ENCODE measurements around the gene OSBPL3. TPM values are rescaled to one million over a fixed set of nuclear protein-coding genes. Genes with fewer than 3 reads are reported as not detected.

The OSBPL3 gene
- polyA plus RNA-seq, 1 donor (not counting 4 experiments of a cell fraction or from before 2014, with no cell fraction given): 34.0 TPM

DNA sequence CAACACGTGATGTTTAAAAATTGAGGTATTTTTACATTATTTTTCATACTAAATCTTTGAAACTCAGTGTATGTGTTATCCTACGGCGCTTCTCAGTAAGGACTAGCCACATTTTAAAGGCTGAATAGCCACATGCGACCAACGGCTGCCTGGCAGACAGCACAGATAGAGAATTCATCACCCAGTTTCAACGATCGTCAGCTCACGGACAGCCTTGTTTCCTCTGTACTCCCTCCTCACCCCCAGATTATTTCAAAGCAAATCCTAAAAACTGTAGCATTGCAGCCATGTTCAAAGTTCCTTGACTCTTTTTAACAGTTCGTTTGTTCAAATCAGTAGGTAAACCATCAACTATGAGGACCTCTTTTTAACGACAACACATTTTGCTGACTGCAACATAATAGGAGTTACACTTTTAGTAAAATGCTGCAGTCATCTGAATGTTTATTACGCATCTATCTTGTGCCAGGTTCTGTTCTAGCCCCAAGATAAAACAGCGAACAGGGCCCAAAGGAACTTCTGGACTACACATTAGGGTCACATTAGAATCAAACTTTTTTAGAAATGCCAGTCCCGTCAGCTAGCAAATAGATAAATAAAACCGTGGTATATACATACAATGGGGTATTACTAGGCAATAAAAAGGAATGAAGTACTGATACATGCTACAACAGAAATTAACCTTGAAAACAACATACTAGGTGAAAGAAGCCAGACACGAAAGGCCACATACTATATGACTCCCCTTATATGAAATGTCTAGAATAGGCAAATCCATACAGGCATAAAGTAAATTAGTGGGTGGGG is 5.7 kb downstream of the OSBPL3 start:
- TF ChIP-seq, protein P1, sequence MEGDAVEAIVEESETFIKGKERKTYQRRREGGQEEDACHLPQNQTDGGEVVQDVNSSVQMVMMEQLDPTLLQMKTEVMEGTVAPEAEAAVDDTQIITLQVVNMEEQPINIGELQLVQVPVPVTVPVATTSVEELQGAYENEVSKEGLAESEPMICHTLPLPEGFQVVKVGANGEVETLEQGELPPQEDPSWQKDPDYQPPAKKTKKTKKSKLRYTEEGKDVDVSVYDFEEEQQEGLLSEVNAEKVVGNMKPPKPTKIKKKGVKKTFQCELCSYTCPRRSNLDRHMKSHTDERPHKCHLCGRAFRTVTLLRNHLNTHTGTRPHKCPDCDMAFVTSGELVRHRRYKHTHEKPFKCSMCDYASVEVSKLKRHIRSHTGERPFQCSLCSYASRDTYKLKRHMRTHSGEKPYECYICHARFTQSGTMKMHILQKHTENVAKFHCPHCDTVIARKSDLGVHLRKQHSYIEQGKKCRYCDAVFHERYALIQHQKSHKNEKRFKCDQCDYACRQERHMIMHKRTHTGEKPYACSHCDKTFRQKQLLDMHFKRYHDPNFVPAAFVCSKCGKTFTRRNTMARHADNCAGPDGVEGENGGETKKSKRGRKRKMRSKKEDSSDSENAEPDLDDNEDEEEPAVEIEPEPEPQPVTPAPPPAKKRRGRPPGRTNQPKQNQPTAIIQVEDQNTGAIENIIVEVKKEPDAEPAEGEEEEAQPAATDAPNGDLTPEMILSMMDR (optimal IDR thresholded peaks at IDR 0.05 in 1 of 3, IDR thresholded peaks at IDR 0.05 in 1 of 3, conservative IDR thresholded peaks at IDR 0.05 in 1 of 3; ENCODE audit: extremely low read depth in 1 of 3, insufficient read depth in 2 of 3, low read length in 3 of 3): no peak
- no peak for TF ChIP-seq EZH2 (IDR thresholded peaks at IDR 0.05; ENCODE audit: low read length)
- Histone ChIP-seq H3K4me3 (ENCODE audit: control insufficient read depth in 2 of 3, extremely low read depth in 1 of 3, insufficient read depth in 2 of 3, low read depth in 1 of 3, low read length in 3 of 3) (no peak overlapping the region), H3K36me3 (ENCODE audit: control insufficient read depth in 2 of 2, extremely low read depth in 1 of 2, insufficient read depth in 2 of 2, low read length in 2 of 2) (no peaks in the 10 kb centered on the region), H3K79me2 (ENCODE audit: control insufficient read depth, insufficient read depth, low read length) (peaks cover 85% of the 10 kb centered on the region), H3K4me2 (ENCODE audit: control insufficient read depth, extremely low read depth, insufficient read depth, low read depth, low read length) (no peak overlapping the region), H3K9ac (ENCODE audit: control insufficient read depth, extremely low read depth, insufficient read depth, low read length) (no peak overlapping the region), H3K27me3 (ENCODE audit: control insufficient read depth, extremely low read depth, insufficient read depth, low read length) (no peaks in the 10 kb centered on the region), H3K9me3 (ENCODE audit: control insufficient read depth, low read depth, low read length) (no peaks in the 10 kb centered on the region), H3K4me1 (ENCODE audit: control insufficient read depth, extremely low read depth, insufficient read depth, low read length) (peaks cover 71% of the 10 kb centered on the region), H2AFZ (ENCODE audit: control insufficient read depth, low read length) (no peak overlapping the region), H3K9me1 (ENCODE audit: control insufficient read depth, extremely low read depth, insufficient read depth, low read length) (peaks cover 2% of the 10 kb centered on the region), H3K27ac (ENCODE audit: control insufficient read depth, insufficient read depth, low read length) (no peak overlapping the region), H4K20me1 (ENCODE audit: control insufficient read depth, extremely low read depth, insufficient read depth, low read length) (no peaks in the 10 kb centered on the region)
- FAIRE-seq: no peak
- no peak for DNase-seq (ENCODE audit: low read depth, low spot score)
- dilution Hi-C loops (cut with MboI; ENCODE audit: extremely low pct_ligation_motif_present, low sequenced_read_pairs): no loop called here

DNA sequence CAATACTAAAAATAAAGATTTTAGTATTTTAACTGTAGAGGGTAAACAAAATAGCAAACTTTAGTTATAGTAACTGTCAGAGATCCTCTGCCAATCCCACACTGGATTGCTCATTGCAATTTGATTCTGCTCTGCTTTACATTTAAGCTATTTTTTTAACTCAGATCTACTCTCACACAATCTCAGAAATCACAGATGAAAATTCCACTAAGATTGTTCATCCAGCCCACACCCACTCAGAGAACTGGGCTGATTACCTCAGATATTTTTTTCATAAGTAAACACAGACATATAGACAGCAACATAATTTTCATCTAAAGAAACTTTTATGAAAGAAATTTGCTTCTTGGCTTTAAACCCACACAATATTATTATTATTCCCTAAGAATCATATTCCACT is 7.0 kb downstream of the OSBPL3 start:
- FAIRE-seq: no peak

More for the DNA sequence above, 7.0 kb downstream of the OSBPL3 start:
- H3K9ac ChIP-seq (ENCODE audit: control insufficient read depth, extremely low read depth, insufficient read depth, low read length): peak overlapping the region; percentile 29
- dilution Hi-C loops (cut with MboI; ENCODE audit: extremely low pct_ligation_motif_present, low sequenced_read_pairs): no loop called here
- peaks cover 85% of the 10 kb centered on the region for H3K79me2 ChIP-seq (ENCODE audit: control insufficient read depth, insufficient read depth, low read length)
- no peaks in the 10 kb centered on the region for H3K9me3 ChIP-seq (ENCODE audit: control insufficient read depth, low read depth, low read length)
- peak overlapping the region; percentile 44 for H3K27ac ChIP-seq (ENCODE audit: control insufficient read depth, insufficient read depth, low read length)
- no peak for DNase-seq (ENCODE audit: low read depth, low spot score)
- peaks cover 74% of the 10 kb centered on the region for H3K4me1 ChIP-seq (ENCODE audit: control insufficient read depth, extremely low read depth, insufficient read depth, low read length)
- no peaks in the 10 kb centered on the region for H4K20me1 ChIP-seq (ENCODE audit: control insufficient read depth, extremely low read depth, insufficient read depth, low read length)
- TF ChIP-seq, protein P1 (optimal IDR thresholded peaks at IDR 0.05 in 1 of 3, IDR thresholded peaks at IDR 0.05 in 1 of 3, conservative IDR thresholded peaks at IDR 0.05 in 1 of 3; ENCODE audit: extremely low read depth in 1 of 3, insufficient read depth in 2 of 3, low read length in 3 of 3): no peak
- TF ChIP-seq EZH2 (IDR thresholded peaks at IDR 0.05; ENCODE audit: low read length): no peak
- peak overlapping the region; percentile 96 for H3K4me2 ChIP-seq (ENCODE audit: control insufficient read depth, extremely low read depth, insufficient read depth, low read depth, low read length)
- no peaks in the 10 kb centered on the region for H3K36me3 ChIP-seq (ENCODE audit: control insufficient read depth in 2 of 2, extremely low read depth in 1 of 2, insufficient read depth in 2 of 2, low read length in 2 of 2)
- H3K4me3 ChIP-seq (ENCODE audit: control insufficient read depth in 2 of 3, extremely low read depth in 1 of 3, insufficient read depth in 2 of 3, low read depth in 1 of 3, low read length in 3 of 3): no peak overlapping the region
- H3K9me1 ChIP-seq (ENCODE audit: control insufficient read depth, extremely low read depth, insufficient read depth, low read length): peaks cover 2% of the 10 kb centered on the region
- H2AFZ ChIP-seq (ENCODE audit: control insufficient read depth, low read length): no peak overlapping the region
- no peaks in the 10 kb centered on the region for H3K27me3 ChIP-seq (ENCODE audit: control insufficient read depth, extremely low read depth, insufficient read depth, low read length)
